NCI-H1048 (cell line): ENCODE data around the gene ASIC3.
"Not testable (repeated sequence)": the region's sequence is repeated elsewhere in the genome, so short reads cannot be mapped to it uniquely, and the experiment has no call there.

Experiments used
- DNase-seq: peaks from one replicate; lab custom pipeline; 2025; lab: John Stamatoyannopoulos, UW

The ASIC3 gene

GRCh38 chr7:151013733-151014497 is 34.4 kb upstream of the ASIC3 start:
- DNase-seq: no peak

- DNase-seq: no peak
These were observed 33.4 kb upstream of the ASIC3 start for GRCh38 chr7:151014950-151015349.

- no peak for DNase-seq
These were observed 32.4 kb upstream of the ASIC3 start for GRCh38 chr7:151015967-151016366.

GRCh38 chr7:151016505-151016904 is 31.8 kb upstream of the ASIC3 start:
- DNase-seq: no peak

GRCh38 chr7:151016942-151017341 is 31.4 kb upstream of the ASIC3 start:
- no peak for DNase-seq

- DNase-seq: no peak
These were observed 30.9 kb upstream of the ASIC3 start for GRCh38 chr7:151017370-151017952.

- peak; percentile 27 for DNase-seq
These were observed 30.3 kb upstream of the ASIC3 start for GRCh38 chr7:151017953-151018420.

- DNase-seq: no peak
These were observed 29.8 kb upstream of the ASIC3 start for GRCh38 chr7:151018421-151019129.

- DNase-seq: no peak
These were observed 29.2 kb upstream of the ASIC3 start for GRCh38 chr7:151019130-151019447.

GRCh38 chr7:151020231-151020630 is 28.1 kb upstream of the ASIC3 start:
- DNase-seq: no peak

- no peak for DNase-seq
These were observed 25.1 kb upstream of the ASIC3 start for GRCh38 chr7:151023232-151023631.

- no peak for DNase-seq
These were observed 23.8 kb upstream of the ASIC3 start, which contains the start of gene ATG9B for GRCh38 chr7:151024435-151025056. ATG9B (minus strand) TSS chr7:151024494; CDS start chr7:151024423, 71 bp downstream.

GRCh38 chr7:151025924-151026671 is 22.2 kb upstream of the ASIC3 start:
- no peak for DNase-seq

- DNase-seq: not testable (repeated sequence)
These were observed 21.3 kb upstream of the ASIC3 start for GRCh38 chr7:151026771-151027727.

GRCh38 chr7:151027728-151028130 is 20.6 kb upstream of the ASIC3 start:
- not testable (repeated sequence) for DNase-seq

- DNase-seq: peak; percentile 96
These were observed 20.0 kb upstream of the ASIC3 start, which contains the start of gene ABCB8 for GRCh38 chr7:151028131-151028947. ABCB8 (plus strand) TSS chr7:151028450; CDS start chr7:151028516, 66 bp downstream.

- DNase-seq: no peak
These were observed 19.3 kb upstream of the ASIC3 start for GRCh38 chr7:151028948-151029501.

- no peak for DNase-seq
These were observed 17.3 kb upstream of the ASIC3 start for GRCh38 chr7:151031011-151031410.
